ENCODE results near the gene MPND.
"Not testable (repeated sequence)": the region's sequence is repeated elsewhere in the genome, so short reads cannot be mapped to it uniquely, and the experiment has no call there.

The MPND gene

GRCh38 chr19:4349225-4349624, 5.9 kb downstream of the MPND start:
- DNase-seq (ENCODE audit: low read depth, low spot score) = not testable (repeated sequence)

- no peak for DNase-seq (ENCODE audit: low read depth, low spot score)
Measured at GRCh38 chr19:4350111-4350510, 6.7 kb downstream of the MPND start.

DNA sequence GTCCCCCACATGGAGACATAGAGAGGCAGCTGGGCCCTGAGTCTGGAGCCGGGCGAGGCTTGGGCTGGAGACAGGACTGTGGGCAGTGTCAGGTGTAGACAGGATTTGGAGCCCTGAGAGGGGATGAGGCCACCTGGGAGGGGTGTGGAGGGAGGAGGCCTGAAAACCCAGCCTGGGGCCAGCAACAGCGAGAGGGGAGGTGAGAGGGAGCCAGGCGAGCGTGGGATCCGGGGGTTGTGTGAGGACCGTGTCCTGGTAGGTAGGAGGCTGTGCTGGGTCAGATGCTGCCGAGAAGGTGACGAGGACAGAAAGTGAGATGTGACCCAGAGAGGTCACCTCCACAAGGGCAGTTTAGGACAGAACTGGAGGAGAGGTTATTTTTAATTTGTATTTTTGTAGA, 7.4 kb downstream of the MPND start:
- no peak for DNase-seq (ENCODE audit: low read depth, low spot score)

DNA sequence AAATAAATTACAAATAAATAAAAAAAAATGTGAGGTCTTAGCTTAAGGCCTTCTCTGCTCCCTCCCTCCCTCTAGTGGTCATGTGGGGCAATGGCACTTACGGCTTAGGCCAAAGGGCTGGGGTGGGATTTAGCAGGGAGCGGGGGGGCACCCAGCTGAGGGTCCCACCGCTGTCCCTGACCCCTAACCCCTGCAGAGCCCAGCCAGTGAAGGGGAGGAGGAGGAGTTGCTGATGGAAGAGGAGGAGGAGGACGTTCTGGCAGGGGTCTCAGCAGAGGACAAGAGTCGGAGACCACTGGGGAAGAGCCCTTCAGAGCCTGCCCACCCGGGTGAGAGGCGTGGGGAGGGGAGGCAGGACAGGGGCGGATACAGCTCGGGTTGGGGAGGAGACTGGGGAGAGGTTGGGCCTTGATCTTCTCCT, 9.3 kb downstream of the MPND start:
- no peak for DNase-seq (ENCODE audit: low read depth, low spot score)

DNA sequence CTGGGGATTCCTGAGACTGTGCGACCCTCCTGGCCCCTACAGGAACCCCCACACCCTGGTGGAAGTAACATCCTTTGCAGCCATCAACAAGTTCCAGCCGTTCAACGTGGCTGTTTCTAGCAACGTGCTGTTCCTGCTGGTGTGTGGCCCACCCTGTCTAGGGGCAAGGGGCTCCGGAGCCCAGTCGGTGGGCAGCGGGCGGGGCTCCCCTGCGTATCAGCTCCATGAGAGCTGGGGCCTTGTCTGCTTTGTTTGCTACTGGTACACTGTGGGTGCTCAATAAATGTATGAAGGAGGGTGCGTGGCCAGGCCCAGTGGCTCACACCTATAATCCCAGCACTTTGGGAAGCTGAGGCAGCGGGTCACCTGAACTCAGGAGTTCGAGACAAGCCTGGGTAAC, 10.9 kb downstream of the MPND start:
- no peak for DNase-seq (ENCODE audit: low read depth, low spot score)

- DNase-seq (ENCODE audit: low read depth, low spot score) = no peak
Measured at GRCh38 chr19:4354897-4355296, 11.5 kb downstream of the MPND start.

DNA sequence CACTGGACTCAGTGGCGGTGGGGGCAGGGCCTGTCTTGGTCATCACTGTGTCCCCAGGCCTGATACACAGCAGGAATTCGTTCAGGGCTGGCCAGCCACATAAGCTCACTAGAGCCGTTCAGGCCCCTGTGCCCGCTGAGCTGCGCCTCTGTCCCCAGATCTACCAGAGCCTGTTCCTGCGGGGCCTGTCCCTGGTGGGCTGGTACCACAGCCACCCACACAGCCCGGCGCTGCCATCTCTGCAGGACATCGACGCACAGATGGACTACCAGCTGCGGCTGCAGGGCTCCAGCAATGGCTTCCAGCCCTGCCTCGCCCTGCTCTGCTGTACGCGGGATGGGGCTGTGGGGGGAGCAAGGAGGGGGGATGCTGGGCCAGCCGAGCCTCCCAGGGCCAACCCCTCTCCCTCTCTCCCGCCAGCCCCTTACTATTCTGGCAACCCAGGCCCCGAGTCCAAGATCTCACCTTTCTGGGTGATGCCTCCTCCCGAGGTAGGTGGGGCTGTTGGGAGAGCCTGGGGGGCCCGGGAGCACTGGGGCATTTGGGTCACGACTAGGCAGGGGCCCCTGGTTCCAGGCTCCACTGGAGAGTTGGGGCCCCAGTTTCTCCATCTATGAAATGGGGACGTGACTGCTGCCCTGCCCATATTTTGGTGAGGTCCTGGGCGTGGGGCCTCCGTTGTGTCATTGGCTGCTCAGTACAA, 13.9 kb downstream of the MPND start:
- no peak for DNase-seq (ENCODE audit: low read depth, low spot score)

GRCh38 chr19:4357921-4358326, 14.6 kb downstream of the MPND start:
- DNase-seq (ENCODE audit: low read depth, low spot score) = no peak

GRCh38 chr19:4358709-4359626, 15.6 kb downstream of the MPND start:
- no peak for DNase-seq (ENCODE audit: low read depth, low spot score)

- no peak for DNase-seq (ENCODE audit: low read depth, low spot score)
Measured at GRCh38 chr19:4359627-4360000, 16.3 kb downstream of the MPND start.

DNA sequence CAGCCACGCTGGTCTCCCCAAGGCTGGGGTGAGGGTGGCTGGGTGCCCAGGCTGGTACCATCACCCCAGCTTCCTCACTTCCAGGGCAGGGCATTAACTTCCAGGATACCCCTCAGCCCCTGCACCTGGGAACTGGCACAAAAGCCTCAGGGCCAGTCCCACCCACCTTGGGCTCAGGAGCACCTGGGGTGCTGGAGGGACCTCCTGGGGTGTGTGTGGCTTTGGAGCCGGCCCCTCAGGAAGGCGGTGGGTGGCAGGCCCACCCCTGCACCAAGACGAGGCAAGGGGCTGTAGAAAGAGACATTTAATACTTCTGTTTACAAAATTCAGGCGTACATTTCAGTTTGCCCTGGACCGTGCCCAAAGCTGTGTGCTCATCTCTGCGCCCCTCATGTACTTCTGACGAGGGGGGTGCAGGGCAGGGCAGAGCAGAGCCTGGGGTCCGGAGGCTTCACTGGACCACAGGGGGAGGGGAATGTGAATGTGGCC, 16.8 kb downstream of the MPND start:
- DNase-seq (ENCODE audit: low read depth, low spot score) = no peak

DNA sequence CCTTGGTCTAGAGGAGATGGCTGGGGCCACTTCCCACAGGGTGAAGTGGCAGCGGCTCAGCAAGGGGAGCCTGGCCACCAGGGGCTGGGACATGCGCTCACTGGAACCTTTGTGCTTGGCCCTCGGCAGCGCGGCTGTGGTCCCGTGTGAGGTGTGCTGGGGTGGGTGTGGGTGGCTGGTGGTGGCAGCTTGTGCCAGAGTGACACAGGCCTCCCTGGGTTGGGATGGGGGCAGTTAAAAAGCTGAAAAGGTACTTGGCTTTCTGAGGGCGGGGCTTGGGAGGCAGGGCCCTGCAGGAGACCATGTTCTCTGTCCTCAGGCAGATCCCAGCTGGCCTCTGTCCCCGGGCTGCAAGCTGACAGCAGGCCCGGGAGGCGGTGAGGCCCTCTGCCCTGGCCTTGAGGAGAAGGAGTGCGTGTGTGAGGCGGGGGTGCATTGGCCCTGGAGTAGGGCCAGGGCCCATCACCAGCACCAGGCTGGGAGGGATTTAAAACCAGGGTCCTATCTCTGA, 17.3 kb downstream of the MPND start:
- DNase-seq (ENCODE audit: low read depth, low spot score) = no peak

- no peak for DNase-seq (ENCODE audit: low read depth, low spot score)
Measured at GRCh38 chr19:4361152-4362046, 18.0 kb downstream of the MPND start.

DNA sequence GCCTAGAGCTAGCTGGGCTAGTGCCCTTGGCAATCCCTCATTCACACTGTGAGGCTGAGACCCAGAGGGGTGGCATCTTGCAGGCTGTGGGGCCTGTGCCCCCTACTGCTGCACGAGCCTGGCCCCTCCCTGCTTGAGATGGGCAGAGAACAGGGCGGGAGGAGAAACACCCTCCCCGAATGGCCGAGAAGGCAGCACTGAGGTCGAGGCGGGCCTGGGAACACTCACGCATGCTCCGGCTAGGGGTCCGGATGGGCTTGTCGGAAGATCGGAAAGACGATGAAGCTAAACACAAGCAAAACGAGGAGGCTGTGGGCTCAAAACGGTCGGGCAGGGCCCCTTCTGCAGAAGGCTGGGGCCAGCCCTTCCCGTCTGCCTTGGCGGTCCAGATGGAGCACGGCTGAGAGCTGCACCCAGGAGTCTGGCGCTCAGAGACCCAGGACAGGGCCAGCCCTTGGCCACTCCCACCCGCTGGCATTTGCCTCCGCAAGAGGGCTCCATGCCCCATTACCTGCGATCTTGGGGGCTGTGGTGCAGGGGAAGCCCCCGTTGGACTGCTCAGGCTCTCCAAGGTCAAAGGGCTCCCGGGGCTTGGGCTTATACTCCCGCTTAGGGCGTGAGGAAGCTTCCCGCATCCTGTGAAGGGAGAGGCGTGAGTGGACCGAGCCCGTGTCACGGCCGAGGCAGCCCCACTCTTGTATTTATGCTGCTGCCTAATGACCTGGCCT, 18.9 kb downstream of the MPND start:
- no peak for DNase-seq (ENCODE audit: low read depth, low spot score)

DNA sequence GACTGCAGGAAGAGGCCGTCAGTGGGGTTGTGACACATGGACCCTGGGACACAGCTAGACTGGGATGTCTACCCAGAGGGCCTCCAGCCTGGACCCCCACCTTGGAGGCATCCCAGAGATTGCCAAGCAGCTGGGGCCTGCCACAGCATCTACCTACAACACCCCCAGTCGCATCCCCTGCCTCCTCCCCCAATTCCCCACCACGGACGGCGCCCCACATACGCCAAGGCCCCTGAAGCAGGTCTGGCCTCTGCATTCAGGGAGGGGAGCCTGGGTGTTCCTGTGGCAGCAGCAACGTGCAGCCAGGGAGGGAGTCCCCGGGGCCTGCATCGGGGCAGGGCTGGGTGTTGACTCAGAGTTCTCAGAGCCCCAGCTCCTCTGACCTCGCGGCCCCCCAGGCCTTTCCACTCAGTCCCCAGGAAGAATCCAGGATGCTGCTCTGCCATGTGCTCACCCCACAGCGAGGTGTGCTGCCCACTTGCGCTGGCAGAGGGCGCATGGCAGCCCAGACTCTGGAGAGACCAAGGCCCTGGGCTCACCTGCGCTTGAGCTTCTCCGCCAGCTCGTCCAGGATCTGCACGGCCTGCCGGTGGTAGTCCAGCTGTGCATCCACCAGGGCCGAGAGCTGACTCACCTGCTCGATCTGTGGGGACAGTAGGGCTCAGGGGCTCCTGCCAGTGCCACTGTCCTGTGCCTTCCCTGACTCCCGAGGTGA, 19.6 kb downstream of the MPND start:
- DNase-seq (ENCODE audit: low read depth, low spot score) = no peak

DNA sequence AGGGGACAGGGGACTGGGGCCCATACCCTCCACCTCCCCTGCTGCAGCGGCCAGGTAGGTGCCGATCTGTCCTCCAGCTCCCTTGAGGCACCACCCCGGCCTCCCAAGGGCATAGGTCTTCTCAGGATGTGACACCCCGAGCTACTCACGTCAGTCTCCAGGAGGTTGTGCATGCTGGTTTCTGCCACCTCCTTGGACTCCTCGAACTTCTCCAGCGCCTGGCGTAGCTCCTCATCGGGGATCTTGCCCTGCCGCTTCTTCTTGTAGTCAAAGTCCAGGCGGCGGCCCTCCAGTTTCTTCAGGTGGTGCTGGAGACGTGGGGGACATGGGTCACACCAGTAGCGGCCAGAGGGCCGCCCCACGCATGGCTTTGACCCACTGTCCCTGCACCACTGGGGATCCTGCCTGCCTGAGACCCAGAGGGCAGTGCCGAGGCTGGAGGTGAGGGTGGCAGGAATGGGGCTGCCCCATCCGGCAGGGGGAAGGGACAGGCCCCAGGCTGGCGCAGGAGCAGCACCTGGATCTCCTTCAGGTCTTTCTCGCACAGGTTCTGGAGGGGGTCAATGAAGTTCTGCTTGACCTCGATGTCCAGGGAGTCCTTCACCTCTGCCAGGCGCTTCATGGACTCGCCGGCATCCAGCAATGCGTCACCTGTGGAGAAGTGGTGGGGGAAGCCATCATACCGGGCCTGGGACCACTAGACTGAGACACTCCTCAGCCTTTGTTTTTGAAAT, 20.4 kb downstream of the MPND start:
- no peak for DNase-seq (ENCODE audit: low read depth, low spot score)

DNA sequence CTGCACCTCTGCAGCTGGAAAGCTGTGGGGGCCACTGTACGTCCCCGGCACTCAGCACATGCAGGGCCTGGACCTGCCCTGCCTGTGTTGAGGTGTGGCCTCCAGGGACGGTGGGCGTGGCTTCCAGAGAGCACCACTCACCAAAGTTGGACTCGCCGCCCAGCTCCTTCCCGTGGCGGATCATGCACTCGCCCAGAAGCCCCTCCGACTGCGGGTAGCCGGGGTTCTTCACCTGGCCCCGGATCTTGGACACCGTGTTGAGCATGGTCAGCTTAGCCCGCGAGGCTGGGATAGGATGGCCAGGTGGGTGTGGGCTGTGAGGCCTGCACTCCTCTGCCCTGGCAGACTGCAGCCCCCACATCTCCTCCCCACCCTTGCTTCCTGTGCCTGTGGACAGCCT, 22.0 kb downstream of the MPND start:
- no peak for DNase-seq (ENCODE audit: low read depth, low spot score)

GRCh38 chr19:4365791-4366665, 22.7 kb downstream of the MPND start:
- DNase-seq (ENCODE audit: low read depth, low spot score) = no peak
